Measurements from ENCODE around the gene TMC4. TPM values are rescaled to one million over a fixed set of nuclear protein-coding genes. Genes with fewer than 3 reads are reported as not detected.
"Not testable (repeated sequence)": the region's sequence is repeated elsewhere in the genome, so short reads cannot be mapped to it uniquely, and the experiment has no call there.

TMC4 gene
- total and polyA plus RNA-seq, 2 donors: 15.4 to 16.0 TPM

GRCh38 chr19:54181894-54182293 is 8.9 kb upstream of the TMC4 start:
- 81% methylated on average over 3 of the region's 3 CpGs for WGBS
- not testable (repeated sequence) for DNase-seq (ENCODE audit: extremely low spot score); H3K4me3 ChIP-seq (ENCODE audit: low read depth, low read length); H3K36me3 ChIP-seq (ENCODE audit: insufficient read depth); H3K4me1 ChIP-seq (ENCODE audit: insufficient read depth); H3K27ac ChIP-seq (ENCODE audit: low read depth)

GRCh38 chr19:54180691-54181091 is 7.7 kb upstream of the TMC4 start:
- Histone ChIP-seq H3K27ac (ENCODE audit: low read depth) (no peak overlapping the region), H3K4me1 (ENCODE audit: insufficient read depth) (no peaks in the 10 kb centered on the region), H3K36me3 (ENCODE audit: insufficient read depth) (no peaks in the 10 kb centered on the region), H3K4me3 (ENCODE audit: low read depth, low read length) (no peak overlapping the region)
- no peak for DNase-seq (ENCODE audit: extremely low spot score)
- WGBS: 96% methylated on average over 37 of the region's 37 CpGs

GRCh38 chr19:54179921-54180461 is 7.0 kb upstream of the TMC4 start:
- H3K27ac ChIP-seq (ENCODE audit: low read depth): no peak overlapping the region
- WGBS: 49% methylated on average over 10 of the region's 10 CpGs
- H3K4me1 ChIP-seq (ENCODE audit: insufficient read depth): no peaks in the 10 kb centered on the region
- no peak overlapping the region for H3K4me3 ChIP-seq (ENCODE audit: low read depth, low read length)
- H3K36me3 ChIP-seq (ENCODE audit: insufficient read depth): no peaks in the 10 kb centered on the region
- DNase-seq (ENCODE audit: extremely low spot score): no peak

GRCh38 chr19:54179262-54179852 is 6.4 kb upstream of the TMC4 start:
- no peak for DNase-seq (ENCODE audit: extremely low spot score)
- Histone ChIP-seq H3K27ac (ENCODE audit: low read depth) (no peak overlapping the region), H3K36me3 (ENCODE audit: insufficient read depth) (no peaks in the 10 kb centered on the region), H3K4me1 (ENCODE audit: insufficient read depth) (no peaks in the 10 kb centered on the region), H3K4me3 (ENCODE audit: low read depth, low read length) (no peak overlapping the region)
- 86% methylated on average over 10 of the region's 10 CpGs for WGBS

GRCh38 chr19:54178581-54179261 is 5.8 kb upstream of the TMC4 start:
- H3K4me3 ChIP-seq (ENCODE audit: low read depth, low read length): no peak overlapping the region
- no peak for DNase-seq (ENCODE audit: extremely low spot score)
- WGBS: 74% methylated on average over 23 of the region's 23 CpGs
- no peaks in the 10 kb centered on the region for H3K4me1 ChIP-seq (ENCODE audit: insufficient read depth)
- no peaks in the 10 kb centered on the region for H3K36me3 ChIP-seq (ENCODE audit: insufficient read depth)
- no peak overlapping the region for H3K27ac ChIP-seq (ENCODE audit: low read depth)

- Histone ChIP-seq H3K27ac (ENCODE audit: low read depth) (no peak overlapping the region), H3K4me1 (ENCODE audit: insufficient read depth) (no peaks in the 10 kb centered on the region), H3K36me3 (ENCODE audit: insufficient read depth) (no peaks in the 10 kb centered on the region), H3K4me3 (ENCODE audit: low read depth, low read length) (no peak overlapping the region)
- no peak for DNase-seq (ENCODE audit: extremely low spot score)
- WGBS: 70% methylated on average over 25 of the region's 25 CpGs
Observed at GRCh38 chr19:54173951-54174834, 1.2 kb upstream of the TMC4 start.

- no peaks in the 10 kb centered on the region for H3K4me1 ChIP-seq (ENCODE audit: insufficient read depth)
- no peak overlapping the region for H3K27ac ChIP-seq (ENCODE audit: low read depth)
- WGBS: 41% methylated on average over 15 of the region's 15 CpGs
- DNase-seq (ENCODE audit: extremely low spot score): no peak
- H3K36me3 ChIP-seq (ENCODE audit: insufficient read depth): no peaks in the 10 kb centered on the region
- no peak overlapping the region for H3K4me3 ChIP-seq (ENCODE audit: low read depth, low read length)
Observed at GRCh38 chr19:54173359-54173699, 369 bp upstream of the TMC4 start.

- WGBS: 65% methylated on average over 19 of the region's 23 CpGs
- not testable (repeated sequence) for H3K27ac ChIP-seq (ENCODE audit: low read depth); H3K4me3 ChIP-seq (ENCODE audit: low read depth, low read length); H3K36me3 ChIP-seq (ENCODE audit: insufficient read depth); H3K4me1 ChIP-seq (ENCODE audit: insufficient read depth); DNase-seq (ENCODE audit: extremely low spot score)
Observed at GRCh38 chr19:54171736-54172431, 1.1 kb downstream of the TMC4 start.

- no peak overlapping the region for H3K4me3 ChIP-seq (ENCODE audit: low read depth, low read length)
Observed at GRCh38 chr19:54169149-54169740, 3.7 kb downstream of the TMC4 start.

GRCh38 chr19:54168174-54168917 is 4.6 kb downstream of the TMC4 start:
- no peak overlapping the region for H3K27ac ChIP-seq (ENCODE audit: low read depth)
- DNase-seq (ENCODE audit: extremely low spot score): no peak
- whole genome bisulfite sequencing: 27% methylated on average over 25 of the region's 25 CpGs
- no peaks in the 10 kb centered on the region for H3K36me3 ChIP-seq (ENCODE audit: insufficient read depth)
- no peak overlapping the region for H3K4me3 ChIP-seq (ENCODE audit: low read depth, low read length)
- no peaks in the 10 kb centered on the region for H3K4me1 ChIP-seq (ENCODE audit: insufficient read depth)

More at GRCh38 chr19:54169149-54169740, 3.7 kb downstream of the TMC4 start:
- 85% methylated on average over 21 of the region's 21 CpGs for WGBS
- DNase-seq (ENCODE audit: extremely low spot score): no peak
- Histone ChIP-seq H3K27ac (ENCODE audit: low read depth) (no peak overlapping the region), H3K36me3 (ENCODE audit: insufficient read depth) (no peaks in the 10 kb centered on the region), H3K4me1 (ENCODE audit: insufficient read depth) (no peaks in the 10 kb centered on the region)

- 90% methylated on average over 25 of the region's 25 CpGs for WGBS
- no peak for DNase-seq (ENCODE audit: extremely low spot score)
- no peaks in the 10 kb centered on the region for H3K36me3 ChIP-seq (ENCODE audit: insufficient read depth)
- H3K4me1 ChIP-seq (ENCODE audit: insufficient read depth): no peaks in the 10 kb centered on the region
- no peak overlapping the region for H3K27ac ChIP-seq (ENCODE audit: low read depth)
- H3K4me3 ChIP-seq (ENCODE audit: low read depth, low read length): no peak overlapping the region
Observed at GRCh38 chr19:54165222-54165621, 7.7 kb downstream of the TMC4 start.

- Histone ChIP-seq H3K36me3 (ENCODE audit: insufficient read depth) (no peaks in the 10 kb centered on the region), H3K4me3 (ENCODE audit: low read depth, low read length) (no peak overlapping the region), H3K4me1 (ENCODE audit: insufficient read depth) (no peaks in the 10 kb centered on the region), H3K27ac (ENCODE audit: low read depth) (no peak overlapping the region)
- WGBS: 10% methylated on average over 37 of the region's 37 CpGs
- DNase-seq (ENCODE audit: extremely low spot score): no peak
Observed at GRCh38 chr19:54164369-54165068, 8.4 kb downstream of the TMC4 start.
